DLD1 (cell line): ENCODE data around the gene GAMT.

Experiments
- in situ Hi-C: cut with HindIII; loops from 2 replicates; pipeline ENCODE4 v1.10.0; 2017; ENCODE audit warnings: low sequenced_read_pairs

Gene GAMT

GRCh38 chr19:1401889-1402217 lies 511 bp upstream of the GAMT start:
- in situ Hi-C loops: no loop called here

GRCh38 chr19:1400281-1401137 lies 833 bp downstream of the GAMT start:
- in situ Hi-C loops: no loop called here

DNA sequence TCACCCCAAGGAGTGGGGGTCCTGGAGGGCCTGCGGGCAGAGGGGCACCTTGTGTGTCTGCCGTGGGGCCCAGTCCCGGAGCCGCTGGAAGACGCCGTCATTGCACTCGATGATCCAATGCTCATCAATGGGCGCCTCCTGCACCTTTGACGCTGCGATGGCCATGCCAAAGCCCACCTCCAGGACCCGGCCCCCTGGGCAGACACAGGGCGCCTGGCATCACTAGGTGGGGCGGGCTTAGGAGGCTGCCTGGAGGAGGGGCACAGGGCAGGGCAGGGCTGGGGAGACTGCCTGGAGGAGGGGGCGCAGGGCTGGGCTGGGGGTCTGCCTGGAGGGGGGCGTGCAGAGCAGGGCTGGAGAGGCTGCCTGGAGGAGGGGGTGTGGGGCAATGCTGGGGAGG lies 1.6 kb downstream of the GAMT start:
- in situ Hi-C loops: no loop called here

- in situ Hi-C loops: no loop called here
Observed at GRCh38 chr19:1399079-1399478, 2.3 kb downstream of the GAMT start.

DNA sequence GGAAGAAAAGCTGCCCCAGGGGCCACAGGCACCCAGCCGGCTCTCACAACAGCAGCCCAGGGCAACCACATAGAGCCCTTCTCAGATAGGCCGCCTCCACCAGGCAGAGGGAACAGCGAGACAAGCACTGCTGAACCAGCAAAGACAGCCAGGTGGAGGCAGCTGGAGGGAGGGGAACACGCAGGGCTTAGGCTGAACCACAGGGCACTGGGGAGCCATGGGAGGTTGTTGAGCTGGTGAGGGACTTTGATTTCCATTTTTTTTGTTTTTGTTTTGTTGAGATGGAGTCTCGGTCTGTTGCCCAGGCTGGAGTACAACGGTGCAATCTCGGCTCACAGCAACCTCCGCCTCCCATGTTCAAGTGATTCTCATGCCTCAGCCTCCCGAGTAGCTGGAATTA lies 3.5 kb downstream of the GAMT start:
- in situ Hi-C loops: no loop called here

DNA sequence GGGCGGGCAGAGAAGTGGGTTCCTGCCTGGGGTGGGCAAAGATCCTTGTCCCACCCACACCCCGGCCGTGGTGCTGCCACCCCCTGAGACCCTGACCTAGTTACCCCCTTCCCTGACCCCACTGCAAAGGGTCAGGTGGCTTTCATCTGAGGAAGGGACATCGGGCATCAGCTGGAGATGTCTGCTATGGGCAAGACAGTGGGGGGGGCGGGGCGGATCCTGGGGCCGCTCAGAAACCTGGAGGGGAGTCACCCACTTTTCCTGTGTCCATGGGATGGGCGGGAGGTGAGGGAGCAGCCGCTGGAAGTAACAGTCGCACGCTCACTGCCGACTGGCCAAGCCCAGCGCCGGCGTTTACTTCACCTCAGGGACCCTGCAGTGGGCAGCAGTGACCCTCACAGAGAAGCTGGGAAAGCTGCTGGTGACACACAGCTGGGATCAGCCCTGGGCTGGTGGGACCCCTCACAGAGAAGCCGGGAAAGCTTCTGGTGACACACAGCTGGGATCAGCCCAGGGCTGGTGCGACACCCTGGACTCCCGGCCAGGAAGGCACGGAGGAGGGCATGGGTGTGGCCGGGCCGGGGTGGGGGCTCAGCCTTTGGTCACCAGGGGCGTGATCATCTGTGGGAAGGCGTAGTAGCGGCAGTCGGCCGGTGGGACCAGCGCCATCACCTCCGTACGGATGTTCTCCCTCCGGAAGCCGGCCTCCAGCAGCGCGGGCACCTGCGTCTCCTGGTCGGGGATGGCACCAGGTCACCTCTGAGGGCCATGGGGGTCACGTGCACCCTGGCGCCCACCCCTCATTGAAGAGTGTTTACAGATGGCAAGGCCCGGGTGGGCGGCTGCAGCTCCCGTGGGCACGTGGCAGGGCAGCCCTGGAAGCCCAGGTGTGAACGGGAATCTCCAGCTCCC lies 4.3 kb downstream of the GAMT start:
- in situ Hi-C loops: no loop called here

- in situ Hi-C loops: no loop called here
Observed at GRCh38 chr19:1396019-1396767, 5.1 kb downstream of the GAMT start.

GRCh38 chr19:1395194-1396018 lies 5.9 kb downstream of the GAMT start:
- in situ Hi-C loops: no loop called here

GRCh38 chr19:1394252-1395193 lies 6.8 kb downstream of the GAMT start:
- in situ Hi-C loops: no loop called here

GRCh38 chr19:1393841-1394240 lies 7.5 kb downstream of the GAMT start:
- in situ Hi-C loops: no loop called here

DNA sequence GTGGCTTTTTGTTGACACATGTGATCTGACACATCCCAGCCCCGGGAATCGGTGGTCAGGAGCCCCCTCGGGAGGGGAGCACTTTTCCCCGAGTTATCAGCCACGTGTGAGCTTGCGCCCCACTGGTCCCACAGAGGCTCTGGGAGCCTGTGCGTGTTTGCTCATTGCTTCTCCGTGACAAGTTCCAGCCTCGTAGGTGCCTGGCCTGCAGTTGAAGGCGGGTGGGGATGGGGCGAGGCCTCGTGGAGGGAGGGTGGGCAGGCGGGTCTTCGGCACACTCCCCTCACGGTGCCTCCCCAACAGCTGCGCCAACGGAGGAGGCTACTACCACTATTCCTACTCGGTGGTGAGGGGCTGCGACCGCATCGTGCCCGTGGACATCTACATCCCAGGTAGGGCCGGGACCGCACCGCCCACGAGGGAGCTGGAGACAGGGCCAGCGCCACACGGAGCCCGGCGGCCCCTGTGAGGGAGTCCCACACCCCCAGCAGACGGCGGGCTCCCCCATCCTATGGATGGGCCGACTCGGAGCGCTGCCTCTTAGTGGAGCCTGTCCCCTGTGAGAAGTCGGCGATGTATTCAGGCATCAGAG lies 8.3 kb downstream of the GAMT start:
- in situ Hi-C loops: no loop called here

DNA sequence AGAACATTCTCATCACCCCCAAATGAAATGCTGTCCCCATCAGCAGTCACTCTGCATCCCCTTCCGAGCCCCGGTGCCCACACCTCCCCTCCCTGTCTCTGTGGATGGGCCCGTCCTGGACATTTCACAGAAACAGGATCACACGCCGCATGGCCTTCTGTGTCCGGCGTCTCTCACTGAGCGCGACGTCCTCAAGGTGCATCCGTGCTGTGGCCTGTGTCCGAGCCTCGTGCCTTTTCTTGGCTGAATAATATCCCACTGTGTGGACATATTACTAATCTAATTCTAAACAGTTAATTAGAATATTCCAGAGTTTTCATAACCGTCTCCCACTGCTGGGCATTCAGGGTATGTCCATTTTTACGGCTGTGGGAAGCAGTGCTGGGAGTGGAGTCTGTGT lies 8.9 kb downstream of the GAMT start:
- in situ Hi-C loops: no loop called here

DNA sequence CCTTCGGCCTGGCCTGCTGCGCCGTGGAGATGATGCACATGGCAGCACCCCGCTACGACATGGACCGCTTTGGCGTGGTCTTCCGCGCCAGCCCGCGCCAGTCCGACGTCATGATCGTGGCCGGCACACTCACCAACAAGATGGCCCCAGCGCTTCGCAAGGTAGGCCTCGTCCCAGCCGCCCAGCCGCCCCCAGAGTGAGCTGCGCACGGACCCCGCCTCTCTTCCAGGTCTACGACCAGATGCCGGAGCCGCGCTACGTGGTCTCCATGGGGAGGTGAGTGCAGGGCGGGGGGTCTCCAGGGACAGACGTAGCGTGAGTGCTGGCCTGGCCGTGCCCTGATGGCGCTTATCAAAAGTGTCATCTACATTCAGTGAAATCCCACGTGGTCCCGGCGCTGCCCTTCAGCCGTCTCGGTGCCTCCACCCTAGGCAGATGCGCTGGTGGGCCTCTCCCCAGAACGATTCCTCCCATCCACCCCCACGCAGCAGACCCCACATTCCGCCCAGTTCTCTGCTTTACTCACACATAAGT lies 10.4 kb downstream of the GAMT start:
- in situ Hi-C loops: no loop called here

- in situ Hi-C loops: no loop called here
Observed at GRCh38 chr19:1389033-1389940, 12.1 kb downstream of the GAMT start.

GRCh38 chr19:1388637-1389026 lies 12.7 kb downstream of the GAMT start:
- in situ Hi-C loops: no loop called here

DNA sequence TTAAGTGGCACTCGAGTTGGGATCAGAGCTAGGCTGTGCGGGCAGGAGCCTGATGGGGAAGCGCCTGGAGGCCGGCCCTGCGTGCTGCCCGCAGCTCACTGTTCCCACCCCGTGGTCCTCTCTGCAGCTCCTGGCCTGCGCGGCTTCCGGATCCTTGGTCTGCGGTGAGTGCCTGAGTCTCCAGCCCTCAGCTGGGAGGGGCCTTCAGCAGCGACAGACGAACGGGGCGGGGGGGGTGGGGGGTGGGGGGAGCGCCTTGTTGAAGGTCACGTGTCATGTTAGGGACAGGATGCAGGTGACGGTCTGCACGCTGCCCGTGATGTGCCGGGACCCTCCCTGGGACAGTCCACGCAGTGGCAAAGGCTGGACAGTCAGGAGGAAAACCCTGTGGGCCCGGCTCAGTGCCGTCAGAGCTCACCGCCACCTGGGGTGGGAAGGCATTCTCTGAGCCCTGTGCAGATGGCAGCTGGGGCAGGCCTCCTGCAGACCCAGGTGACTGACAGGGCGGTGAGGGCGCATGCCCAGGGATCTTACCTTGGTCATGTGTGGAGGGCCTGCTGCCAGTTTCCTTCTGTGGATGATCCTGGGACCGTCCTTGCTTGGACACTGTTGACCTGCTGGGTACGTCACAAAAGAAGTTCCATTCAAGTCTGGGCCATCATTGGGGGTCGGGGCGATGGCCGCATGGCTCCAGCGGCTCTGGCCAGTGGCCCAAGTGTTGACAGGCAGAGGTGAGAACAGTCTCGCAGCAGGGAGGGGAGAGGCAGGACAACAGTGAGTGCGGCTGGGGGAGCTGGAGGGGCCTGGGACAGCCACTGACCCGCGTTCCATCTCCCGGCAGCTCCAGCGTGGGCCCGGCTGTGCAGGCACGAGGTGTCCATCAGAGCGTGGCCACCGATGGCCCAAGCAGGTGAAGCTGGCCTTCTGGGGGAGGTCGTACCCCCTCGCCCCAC lies 13.4 kb downstream of the GAMT start:
- in situ Hi-C loops: no loop called here
